Measurements from ENCODE around the gene TYW1B.
"Not testable (repeated sequence)": the region's sequence is repeated elsewhere in the genome, so short reads cannot be mapped to it uniquely, and the experiment has no call there.

TYW1B gene

DNA sequence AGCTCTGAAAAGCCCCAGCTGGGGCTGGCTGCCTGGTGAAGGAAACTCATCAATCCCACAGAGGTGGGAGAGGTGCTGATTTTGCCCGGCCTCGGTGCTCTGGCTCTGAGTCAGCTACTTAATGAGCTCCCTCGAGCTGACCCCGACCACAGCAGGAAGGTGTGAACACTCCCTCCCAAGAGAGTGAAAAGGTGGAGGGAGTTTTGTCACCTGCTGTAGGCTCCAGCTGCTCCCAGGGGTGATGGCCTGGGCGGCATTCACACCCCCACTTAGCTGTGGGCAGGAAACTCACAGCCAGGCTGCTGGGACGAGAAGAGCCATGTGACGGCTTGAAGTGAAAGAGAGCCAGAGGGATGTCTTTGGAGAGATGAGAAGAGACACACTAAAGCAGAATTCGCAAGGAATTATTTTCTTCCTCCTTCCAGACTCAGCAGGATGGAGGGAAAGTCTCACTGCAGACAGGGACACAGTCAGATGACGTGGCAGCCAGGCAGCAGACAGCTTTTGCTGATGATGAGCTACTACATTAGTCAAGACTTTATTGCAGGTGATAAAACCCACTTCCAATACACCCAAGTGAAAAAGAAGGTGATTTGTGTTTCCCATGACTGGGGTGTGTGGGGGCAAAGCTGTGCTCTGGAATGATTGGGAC, 281.3 kb downstream of the TYW1B start:
- DNase-seq, result not testable (repeated sequence)

GRCh38 chr7:72544531-72544930, 283.5 kb downstream of the TYW1B start:
- not testable (repeated sequence) for DNase-seq

DNA sequence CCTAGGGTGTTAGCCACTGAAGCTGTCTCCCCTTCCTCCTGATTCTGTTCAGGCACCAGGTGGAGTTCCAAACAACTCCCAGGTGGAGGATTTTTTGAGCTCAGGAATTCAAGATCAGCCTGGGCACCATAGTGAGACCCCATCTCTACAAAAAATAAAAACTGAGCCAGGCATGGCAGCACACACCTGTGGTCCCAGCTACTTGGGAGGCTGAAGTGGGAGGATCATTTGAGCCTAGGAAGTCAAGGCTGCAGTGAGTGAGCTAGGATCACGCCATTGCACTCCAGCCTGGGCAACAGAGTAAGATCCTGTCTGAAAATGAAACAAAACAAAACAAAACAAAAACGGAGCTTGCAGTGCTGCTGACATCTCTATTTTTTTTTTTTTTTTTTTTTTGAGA, 287.1 kb downstream of the TYW1B start:
- no peak for DNase-seq

DNA sequence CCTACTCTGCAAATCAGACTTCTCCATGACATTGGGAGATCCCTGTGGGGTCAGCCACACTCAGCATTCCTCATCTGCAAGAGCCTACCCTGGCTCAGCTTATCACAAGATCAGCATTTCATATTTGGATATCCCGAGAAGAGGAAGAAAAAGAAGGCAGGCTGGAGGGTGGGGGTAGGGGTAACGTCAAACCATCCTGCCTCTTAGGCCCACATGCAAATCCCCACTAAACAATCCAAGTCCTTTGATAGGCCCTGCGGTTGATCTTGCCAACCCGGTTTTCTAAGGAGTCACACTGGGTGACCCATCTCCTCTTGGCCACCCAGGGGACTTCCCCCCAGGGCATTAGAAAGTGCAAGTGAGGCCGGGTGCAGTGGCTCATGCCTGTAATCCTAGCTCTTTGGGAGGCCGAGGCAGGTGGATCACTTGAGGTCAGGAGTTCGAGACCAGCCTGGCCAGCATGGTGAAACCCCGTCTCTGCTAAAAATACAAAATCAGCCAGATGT, 287.8 kb downstream of the TYW1B start:
- DNase-seq, result no peak

- no peak for DNase-seq
These were observed 288.3 kb downstream of the TYW1B start for GRCh38 chr7:72539702-72540101.

DNA sequence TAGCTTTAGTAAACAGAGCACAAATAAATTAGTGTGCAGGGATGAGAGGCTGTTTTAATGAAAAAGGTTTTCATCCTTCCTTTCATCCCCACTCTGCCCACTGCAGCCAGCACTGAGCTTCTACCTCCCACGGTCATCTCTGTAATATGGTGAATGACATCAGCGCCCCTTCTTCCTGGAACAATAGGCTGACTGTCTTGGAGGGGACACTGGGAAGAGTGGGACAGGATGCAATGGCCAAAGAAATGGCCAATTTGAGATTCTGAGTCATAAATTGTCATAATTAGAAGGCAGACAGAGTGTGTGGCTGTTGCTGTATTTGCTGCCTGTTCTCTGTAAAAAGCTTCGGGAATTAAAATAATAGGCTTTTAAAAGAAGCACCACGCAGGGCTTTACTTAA, 289.1 kb downstream of the TYW1B start:
- no peak for DNase-seq

- no peak for DNase-seq
These were observed 289.9 kb downstream of the TYW1B start for GRCh38 chr7:72538147-72538546.

DNA sequence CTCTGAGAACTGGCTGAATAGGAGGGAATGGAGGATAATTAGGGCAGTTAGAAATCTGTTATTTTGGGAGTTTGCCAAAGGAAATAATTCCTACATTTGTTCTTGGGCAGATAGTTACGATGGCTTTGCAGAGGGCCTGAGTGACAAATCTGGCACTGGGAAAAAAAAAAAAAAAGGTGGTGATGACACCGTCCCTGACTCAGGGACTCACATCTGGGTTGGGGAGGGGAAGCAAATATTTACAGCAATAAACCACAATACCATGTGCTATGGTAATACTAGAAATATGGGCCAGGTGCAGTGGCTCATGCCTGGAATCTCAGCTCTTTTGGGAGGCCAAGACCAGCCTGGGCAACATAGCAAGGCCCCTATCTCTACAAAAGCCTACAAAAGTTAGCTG, 292.0 kb downstream of the TYW1B start:
- not testable (repeated sequence) for DNase-seq

DNA sequence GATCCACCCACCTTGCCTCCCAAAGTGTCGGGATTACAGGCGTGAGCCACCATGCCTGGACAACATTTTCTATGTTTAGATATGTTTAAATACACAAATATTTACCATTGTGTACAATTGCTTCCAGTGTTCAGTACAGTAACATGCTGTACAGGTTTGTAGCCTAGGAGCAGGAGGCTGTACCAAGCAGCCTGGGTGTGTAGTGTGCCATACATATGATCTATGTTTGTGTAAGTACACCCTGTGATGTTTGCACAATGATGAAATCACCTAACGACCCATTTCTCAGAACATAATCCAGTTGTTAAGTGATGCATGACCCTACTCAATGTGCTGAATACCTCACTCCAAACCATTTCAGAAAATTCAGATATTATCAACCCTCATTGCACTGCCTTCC, 297.0 kb downstream of the TYW1B start:
- not testable (repeated sequence) for DNase-seq
